SK-N-SH treated with all-trans-retinoic acid at 6 μM for 48 hours (cell line): Measurements from ENCODE around the gene PLEKHJ1.

Experiments
- ARNTL ChIP-seq: fragments of 450-650 bp; formaldehyde crosslinking; IDR thresholded peaks from 2 replicates; pipeline ENCODE4 v1.5.0; 2020; ENCODE audit warnings: low read depth, mild to moderate bottlenecking, moderate library complexity, borderline replicate concordance
- CSDC2 ChIP-seq: fragments of 250-450 bp; sonication (Bioruptor Pico); IDR thresholded peaks from 2 replicates; pipeline ENCODE4 v1.5.0; 2020; ENCODE audit warnings: mild to moderate bottlenecking, moderate library complexity
- GLIS3 ChIP-seq: fragments of 250-450 bp; sonication (Bioruptor Pico); IDR thresholded peaks from 2 replicates; pipeline ENCODE4 v1.5.0; 2020; ENCODE audit warnings: mild to moderate bottlenecking, moderate library complexity
- ISL1 ChIP-seq: fragments of 250-450 bp; sonication (Bioruptor Pico); IDR thresholded peaks from 2 replicates; pipeline ENCODE4 v2.1.2; 2022; ENCODE audit warnings: mild to moderate bottlenecking, moderate library complexity
- OSR1 ChIP-seq: fragments of 250-450 bp; sonication (Bioruptor Pico); IDR thresholded peaks from 2 replicates; pipeline ENCODE4 v1.8.0; 2022; ENCODE audit warnings: moderate library complexity, mild to moderate bottlenecking, inconsistent platforms
- PATZ1 ChIP-seq: fragments of 250-450 bp; sonication (Bioruptor Pico); IDR thresholded peaks from 2 replicates; pipeline ENCODE4 v1.8.0; 2020; ENCODE audit warnings: mild to moderate bottlenecking, moderate library complexity, borderline replicate concordance
- RARB ChIP-seq: fragments of 250-450 bp; sonication (Bioruptor Pico); IDR thresholded peaks from 2 replicates; pipeline ENCODE4 v1.8.0; 2021; ENCODE audit warnings: mild to moderate bottlenecking, moderate library complexity
- SNAI2 ChIP-seq: fragments of 250-450 bp; sonication (Bioruptor Pico); IDR thresholded peaks from 2 replicates; pipeline ENCODE4 v1.5.0; 2020; ENCODE audit warnings: mild to moderate bottlenecking, moderate library complexity
- ZC3H10 ChIP-seq: fragments of 250-450 bp; sonication (Bioruptor Pico); IDR thresholded peaks from 2 replicates; pipeline ENCODE4 v1.5.1; 2021; ENCODE audit warnings: mild to moderate bottlenecking, moderate library complexity
- ZFP3 ChIP-seq: fragments of 250-450 bp; sonication (Bioruptor Pico); IDR thresholded peaks from 2 replicates; pipeline ENCODE4 v1.5.0; 2020; ENCODE audit warnings: mild to moderate bottlenecking, moderate library complexity
- ZFP30 ChIP-seq: fragments of 450-650 bp; formaldehyde crosslinking; IDR thresholded peaks from 2 replicates; pipeline ENCODE4 v1.5.0; 2022; ENCODE audit warnings: mild to moderate bottlenecking, moderate library complexity
- ZNF70 ChIP-seq: fragments of 450-650 bp; formaldehyde crosslinking; IDR thresholded peaks from 2 replicates; pipeline ENCODE4 v1.5.0; 2020; ENCODE audit warnings: mild to moderate bottlenecking, moderate library complexity
- ZNF8 ChIP-seq: fragments of 450-650 bp; formaldehyde crosslinking; IDR thresholded peaks from 2 replicates; pipeline ENCODE4 v1.5.0; 2020; ENCODE audit warnings: mild to moderate bottlenecking, moderate library complexity
- TF ChIP-seq, protein P1 (sequence below): fragments of 250-450 bp; sonication (Bioruptor Pico); IDR thresholded peaks from 2 replicates; pipeline ENCODE4 v1.5.1; 2020; ENCODE audit warnings: low read depth, mild to moderate bottlenecking, moderate library complexity

DNA sequence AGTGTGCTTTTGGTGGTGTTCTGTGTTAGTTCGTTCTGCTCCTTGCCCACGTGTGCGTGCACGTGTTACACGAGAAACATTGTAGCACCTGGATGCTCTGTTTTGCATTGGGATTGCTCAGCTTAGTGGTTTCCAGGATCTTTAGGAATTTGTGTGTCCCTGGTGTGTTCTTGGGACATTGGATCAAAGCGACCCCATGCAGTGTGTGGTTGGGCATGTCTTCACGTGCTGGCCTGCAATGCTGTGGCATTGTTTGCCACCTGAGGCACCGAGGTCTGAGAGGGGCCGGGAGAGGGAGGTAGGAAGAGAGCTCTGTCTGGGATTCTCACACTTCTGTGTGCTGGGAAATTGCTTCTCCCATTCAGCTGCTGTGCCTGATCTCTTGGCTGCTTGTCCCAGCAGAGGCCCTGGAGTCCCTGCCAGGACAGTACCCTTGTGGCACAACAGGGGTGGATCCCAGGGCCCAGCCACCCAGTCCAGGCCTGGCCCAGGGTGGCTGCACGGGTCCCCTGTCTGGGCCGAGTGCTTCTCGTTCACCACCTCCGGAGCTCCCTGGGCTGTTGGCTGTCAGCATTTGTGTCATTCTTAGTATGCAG lies 11.3 kb downstream of the PLEKHJ1 start:
- no peak for TF ChIP-seq PATZ1 (CRISPR knock-in tag)
- TF ChIP-seq ZFP30 = no peak
- no peak for TF ChIP-seq SNAI2 (CRISPR knock-in tag)
- no peak for TF ChIP-seq ZC3H10 (CRISPR knock-in tag)
- no peak for TF ChIP-seq ZNF8 (CRISPR knock-in tag)
- no peak for TF ChIP-seq ZFP3 (CRISPR knock-in tag)
- TF ChIP-seq GLIS3 (CRISPR knock-in tag) = no peak
- TF ChIP-seq, protein P1, sequence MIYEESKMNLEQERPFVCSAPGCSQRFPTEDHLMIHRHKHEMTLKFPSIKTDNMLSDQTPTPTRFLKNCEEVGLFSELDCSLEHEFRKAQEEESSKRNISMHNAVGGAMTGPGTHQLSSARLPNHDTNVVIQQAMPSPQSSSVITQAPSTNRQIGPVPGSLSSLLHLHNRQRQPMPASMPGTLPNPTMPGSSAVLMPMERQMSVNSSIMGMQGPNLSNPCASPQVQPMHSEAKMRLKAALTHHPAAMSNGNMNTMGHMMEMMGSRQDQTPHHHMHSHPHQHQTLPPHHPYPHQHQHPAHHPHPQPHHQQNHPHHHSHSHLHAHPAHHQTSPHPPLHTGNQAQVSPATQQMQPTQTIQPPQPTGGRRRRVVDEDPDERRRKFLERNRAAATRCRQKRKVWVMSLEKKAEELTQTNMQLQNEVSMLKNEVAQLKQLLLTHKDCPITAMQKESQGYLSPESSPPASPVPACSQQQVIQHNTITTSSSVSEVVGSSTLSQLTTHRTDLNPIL (CRISPR knock-in tag) = no peak
- no peak for TF ChIP-seq ARNTL (CRISPR knock-in tag)
- no peak for TF ChIP-seq ISL1 (CRISPR knock-in tag)
- no peak for TF ChIP-seq CSDC2
- TF ChIP-seq OSR1 = no peak
- TF ChIP-seq ZNF70 (CRISPR knock-in tag) = no peak
- TF ChIP-seq RARB (CRISPR knock-in tag) = no peak
